Measurements from ENCODE around the gene FANCD2.
"Not testable (repeated sequence)": the region's sequence is repeated elsewhere in the genome, so short reads cannot be mapped to it uniquely, and the experiment has no call there.

FANCD2 gene

DNA sequence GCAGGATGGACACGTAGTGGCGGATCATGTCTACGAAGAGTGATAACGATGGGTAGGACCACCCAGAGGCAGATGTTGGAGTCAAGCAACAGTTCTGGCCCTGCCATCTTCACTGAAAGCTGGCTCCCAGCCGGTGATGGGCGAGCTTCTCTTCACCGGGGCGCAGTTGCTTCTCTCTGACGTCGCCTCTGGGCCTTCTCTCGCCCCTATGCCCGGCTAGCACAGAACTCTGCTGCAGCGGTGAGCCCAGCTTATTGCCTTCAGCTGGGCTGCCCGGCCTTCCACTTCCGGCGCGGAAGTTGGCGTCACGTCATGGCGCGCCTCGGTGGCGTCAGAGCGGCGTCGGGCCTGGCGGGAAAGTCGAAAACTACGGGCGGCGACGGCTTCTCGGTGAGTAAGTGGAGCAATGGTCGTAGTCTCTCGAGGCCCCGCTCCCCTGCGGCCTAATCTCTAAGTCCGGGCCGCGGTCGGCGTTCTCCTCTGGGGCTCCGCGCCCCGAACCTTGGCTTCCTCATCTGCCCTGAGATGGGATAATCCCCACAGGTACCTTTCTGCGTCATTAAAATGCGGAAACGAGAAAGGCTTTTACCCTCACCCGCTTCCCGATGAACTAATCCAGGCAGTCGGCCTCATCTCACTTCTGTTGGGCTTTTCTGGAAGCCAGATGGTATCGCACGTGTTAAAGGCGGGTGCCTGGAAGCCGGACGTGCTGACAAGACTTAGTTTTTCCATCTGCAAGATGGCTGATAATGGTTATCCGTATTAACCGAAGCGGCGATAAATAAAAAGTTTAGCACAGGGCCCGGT, at the start of gene FANCD2:
Gene FANCD2, plus strand, starts transcription at position 354 of the 807 bp plus-strand sequence. CDS start 2,221 bp downstream, outside the sequence.
- DNase-seq (ENCODE audit: low read depth in 2 of 2) = peak; percentile 82 to 85

DNA sequence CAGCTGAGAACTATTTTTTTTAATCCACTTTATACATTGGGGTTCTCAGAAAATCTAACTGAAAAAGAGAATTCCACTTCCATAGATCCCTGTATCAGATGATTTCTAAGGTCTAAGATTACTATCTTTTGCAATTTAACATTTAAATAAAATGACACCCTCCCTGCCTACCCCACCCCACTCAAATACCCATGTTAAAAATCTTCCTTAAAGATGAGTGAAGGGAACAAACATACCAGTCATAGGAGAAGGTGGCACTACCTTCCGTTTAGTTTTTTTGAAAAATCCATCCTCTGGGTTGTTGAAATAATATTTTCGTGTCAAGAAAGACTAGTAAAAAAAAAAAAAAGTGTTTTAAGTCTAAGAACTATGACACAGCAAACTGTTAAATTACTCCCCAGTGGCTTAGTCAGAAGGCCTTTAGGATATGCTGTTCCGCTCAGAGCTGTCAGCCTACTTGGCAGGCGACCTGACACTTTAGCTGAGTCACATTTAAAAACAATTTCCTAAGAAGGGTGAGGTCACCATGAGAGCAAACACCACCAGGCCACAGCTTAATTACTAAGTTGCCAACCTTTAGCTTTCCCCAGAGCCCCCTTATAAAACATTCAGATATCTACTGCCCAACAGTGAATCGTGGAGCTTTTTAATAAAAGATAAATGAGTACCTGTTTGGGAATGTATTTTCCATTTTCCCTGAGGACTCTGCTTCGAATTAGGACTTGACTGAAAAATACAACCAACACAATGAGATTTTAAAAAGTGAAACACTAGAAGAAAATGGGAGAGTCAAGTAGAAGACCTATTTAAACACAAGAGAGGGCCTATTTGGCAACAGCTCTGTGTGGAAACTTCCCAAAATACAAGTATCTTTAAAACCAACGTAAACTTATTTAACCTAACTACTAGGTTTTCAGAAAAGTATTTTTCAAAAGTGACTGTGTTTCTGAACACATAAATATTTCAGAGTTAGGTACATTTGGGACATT, 49.2 kb upstream of the FANCD2 start:
- DNase-seq (ENCODE audit: low read depth in 2 of 2) = no peak

DNA sequence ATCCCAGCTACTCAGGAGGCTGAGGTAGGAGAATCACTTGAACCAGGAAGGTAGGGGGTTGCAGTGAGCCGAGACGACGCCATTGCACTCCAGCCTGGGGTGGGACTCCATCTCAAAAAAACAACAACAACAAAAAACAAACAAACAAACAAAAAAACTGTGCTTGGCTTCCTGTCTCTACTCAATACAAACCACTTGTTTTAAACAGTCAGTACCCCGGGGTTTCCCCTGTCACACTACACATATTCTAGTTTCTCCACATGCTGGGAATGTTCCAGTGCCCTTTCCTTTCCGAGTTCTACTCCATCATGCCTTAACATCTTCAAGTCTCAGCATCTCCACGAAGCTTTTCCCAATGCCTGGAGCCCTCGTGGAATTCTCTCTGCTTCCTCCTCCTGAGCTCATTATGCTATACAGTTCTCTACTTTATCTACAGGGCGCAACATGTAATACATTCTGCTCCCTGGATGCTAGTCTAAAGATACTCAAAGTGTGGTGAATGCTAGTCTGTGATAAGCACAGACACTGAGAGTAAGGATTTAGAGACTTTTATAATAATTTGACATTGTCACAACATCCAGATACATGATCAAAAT, 47.4 kb upstream of the FANCD2 start:
- DNase-seq (ENCODE audit: low read depth in 2 of 2) = no peak

DNA sequence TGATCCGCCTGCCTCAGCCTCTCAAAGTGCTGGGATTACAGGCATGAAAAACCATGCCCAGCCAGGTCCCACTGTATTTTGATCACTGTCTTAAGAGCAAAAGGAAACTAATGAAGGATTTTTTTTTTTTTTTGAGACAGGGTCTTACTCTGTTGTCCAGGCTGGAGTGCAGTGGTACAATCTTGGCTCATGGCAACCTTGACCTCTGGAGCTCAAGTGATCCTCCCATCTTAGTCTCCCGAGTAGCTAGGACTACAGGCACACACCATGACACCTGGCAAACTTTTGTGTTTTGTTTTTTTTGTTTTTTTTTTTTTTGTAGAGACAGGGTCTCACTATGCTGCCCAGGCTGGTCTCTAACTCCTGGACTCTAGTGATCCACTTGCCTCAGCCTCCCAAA, 46.0 kb upstream of the FANCD2 start:
- no peak for DNase-seq (ENCODE audit: low read depth in 2 of 2)

DNA sequence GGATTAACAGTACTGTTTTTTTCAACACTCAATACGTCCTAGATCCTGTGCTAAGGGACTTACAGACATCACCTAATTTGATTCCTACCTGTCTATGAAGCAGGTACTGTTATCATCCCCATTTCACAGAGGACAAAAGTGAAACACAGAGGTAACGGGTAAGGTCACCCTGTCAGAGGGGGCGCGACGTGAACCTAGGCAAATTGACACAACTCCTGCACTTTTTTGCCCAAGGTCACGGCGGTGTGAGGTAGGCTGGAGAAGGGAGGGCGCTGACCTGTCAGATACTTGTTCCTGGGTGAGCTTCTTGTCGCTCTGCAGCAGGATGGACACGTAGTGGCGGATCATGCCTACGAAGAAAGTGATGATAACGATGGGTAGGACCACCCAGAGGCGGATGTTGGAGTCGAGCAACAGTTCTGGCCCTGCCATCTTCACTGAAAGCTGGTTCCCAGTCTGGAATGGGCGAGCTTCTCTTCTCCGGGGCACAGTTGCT, 40.0 kb upstream of the FANCD2 start:
- no peak for DNase-seq (ENCODE audit: low read depth in 2 of 2)

DNA sequence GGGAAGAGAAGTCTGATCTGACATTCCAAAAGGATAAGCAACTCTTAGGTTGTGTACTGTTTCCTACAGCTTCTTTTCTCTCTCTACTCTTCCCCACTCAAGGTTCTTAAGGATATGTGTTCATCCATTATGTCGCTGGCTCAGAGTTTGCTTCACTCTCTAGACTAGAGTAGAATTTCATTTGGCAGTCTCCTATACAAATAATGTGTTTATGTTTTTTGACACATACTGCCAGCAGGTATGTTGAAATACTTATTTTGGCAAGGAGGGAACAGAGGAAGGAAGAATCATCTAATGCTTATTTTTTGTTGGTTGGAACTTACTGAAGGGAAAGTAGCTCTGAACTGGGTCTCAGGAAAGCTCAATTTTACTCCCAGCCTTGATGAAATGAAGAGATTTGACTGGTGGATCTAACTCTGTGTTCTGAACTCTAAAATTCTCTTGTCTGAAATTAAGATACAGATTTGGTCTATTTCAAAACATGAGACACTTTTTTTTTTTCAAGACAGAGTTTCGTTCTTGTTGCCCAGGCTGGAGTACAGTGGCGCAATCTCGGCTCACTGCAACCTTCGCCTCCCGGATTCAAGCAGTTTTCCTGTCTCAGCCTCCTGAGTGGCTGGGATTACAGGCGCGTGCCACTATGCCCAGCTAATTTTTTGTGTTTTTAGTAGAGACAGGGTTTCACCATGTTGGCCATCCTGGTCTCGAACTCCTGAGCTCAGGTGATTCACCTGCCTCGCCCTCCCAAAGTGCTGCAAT, 32.0 kb upstream of the FANCD2 start:
- DNase-seq (ENCODE audit: low read depth in 2 of 2) = no peak

DNA sequence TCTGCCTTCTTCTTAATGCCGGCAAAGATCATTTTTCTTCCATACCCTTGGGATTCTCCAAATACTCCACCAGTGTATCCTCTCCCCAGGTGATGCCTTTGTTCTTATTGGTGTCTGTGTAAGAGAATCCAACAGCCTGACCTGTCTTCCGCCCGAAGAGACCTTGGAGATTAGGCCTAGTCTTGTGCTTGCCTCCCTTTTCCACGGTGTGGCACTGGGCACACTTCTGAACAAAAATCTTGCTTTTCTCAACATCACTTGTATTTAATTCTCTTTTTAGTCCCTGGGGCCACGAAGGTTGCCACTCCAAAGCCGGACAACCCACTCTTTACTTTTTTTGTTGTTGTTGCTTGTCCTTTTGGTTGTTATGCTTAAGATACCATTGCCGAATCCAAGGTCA, 25.6 kb upstream of the FANCD2 start:
- DNase-seq (ENCODE audit: low read depth in 2 of 2) = no peak

DNA sequence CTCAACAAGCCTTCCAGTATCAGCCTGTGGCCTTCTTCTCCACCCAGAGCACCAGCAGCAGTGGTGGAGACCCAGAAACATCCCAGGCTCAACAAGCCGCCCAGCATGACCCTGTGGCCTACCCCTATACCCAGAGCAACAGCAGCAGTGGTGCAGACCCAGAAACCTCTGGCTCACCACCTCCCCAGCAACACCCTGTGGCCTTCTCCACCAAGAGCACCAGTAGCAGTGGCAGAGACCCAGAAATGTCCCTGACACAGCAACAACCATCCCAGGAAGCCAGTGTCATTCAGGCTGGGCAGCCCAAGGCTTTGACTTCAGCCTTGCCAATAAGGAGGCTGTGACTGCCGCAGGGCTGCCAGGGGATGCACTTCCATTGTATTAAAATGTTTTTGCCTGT, 23.3 kb upstream of the FANCD2 start:
- no peak for DNase-seq (ENCODE audit: low read depth in 2 of 2)

DNA sequence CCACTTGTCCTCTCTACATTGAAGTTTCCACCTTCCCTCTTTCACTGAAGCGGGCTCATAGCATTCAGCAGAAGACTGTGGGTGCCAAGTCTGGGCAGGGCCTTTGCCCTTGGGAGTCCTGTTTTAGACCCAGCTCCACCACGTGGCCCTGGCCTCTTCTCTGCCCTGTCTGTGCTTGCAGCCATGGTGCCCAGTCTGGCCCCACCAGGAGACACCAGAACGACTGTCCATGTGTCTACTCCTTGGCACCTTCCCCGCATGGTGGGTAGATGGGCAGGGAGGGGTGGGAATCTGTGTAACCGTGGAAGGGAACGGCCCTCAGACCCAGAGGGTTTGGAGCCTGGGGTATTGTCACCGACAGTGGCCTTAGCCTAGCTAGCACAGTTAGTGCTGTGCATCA, 21.7 kb upstream of the FANCD2 start:
- no peak for DNase-seq (ENCODE audit: low read depth in 2 of 2)

DNA sequence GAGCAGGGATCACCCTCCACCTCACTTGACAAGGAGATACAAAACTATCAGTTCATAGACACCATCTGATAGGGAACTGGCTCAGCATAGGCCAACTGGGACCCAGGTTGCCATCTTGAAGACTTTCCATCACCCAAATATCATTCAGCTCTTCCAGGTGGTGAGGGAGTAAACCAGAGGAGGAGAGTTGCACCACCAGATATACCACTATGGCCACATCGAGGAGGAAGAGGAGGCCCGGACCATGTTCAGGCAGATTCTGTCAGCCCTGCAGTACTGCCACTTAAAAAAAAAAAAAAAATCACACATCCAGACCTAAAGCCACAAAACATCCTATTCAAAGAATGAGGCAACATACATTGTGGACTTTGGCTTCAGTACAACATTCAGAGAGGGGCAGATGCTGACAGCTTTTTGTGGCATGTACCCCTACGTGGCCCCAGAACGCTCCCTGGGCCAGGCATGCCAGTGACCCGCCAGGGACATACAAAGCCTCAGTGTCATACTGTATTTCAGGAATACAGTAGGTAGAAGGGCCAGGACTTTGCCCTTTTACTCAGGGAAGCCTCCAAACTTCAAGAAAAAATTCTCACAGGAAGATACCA, 21.2 kb upstream of the FANCD2 start:
- no peak for DNase-seq (ENCODE audit: low read depth in 2 of 2)

DNA sequence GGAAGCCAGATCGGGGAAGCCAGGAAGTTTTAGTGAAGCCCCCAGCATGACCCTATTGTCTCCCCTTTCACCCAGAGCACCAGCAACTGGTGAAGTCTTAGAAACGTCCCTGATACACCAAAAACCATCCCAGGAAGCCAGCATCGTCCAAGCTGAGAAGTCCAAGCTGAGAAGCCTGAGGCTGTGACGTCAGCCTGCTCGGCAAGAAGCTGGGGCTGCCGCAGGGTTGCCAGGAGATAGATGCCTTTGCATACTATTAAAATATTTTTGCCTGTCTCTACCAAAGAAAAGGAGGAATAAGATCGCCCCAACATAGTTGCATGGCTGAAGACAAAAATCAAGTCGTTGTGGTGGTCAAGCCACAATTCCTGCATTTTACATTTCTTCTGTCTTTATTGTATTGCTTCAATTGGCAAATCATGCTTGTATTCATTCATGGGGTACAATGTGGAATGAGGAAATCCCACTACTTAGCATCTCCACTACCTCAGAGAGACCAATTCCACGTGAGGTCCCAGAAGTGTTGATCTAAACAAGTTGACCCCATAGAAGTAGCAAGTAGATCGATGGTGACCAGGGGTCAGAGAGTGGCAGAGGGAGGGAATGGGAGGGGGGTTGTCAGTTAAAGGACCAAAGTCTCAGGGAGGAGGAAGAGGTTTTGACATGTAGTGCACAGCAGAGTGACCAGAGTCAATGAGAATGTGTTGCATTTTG, 20.0 kb upstream of the FANCD2 start:
- DNase-seq (ENCODE audit: low read depth in 2 of 2) = no peak

DNA sequence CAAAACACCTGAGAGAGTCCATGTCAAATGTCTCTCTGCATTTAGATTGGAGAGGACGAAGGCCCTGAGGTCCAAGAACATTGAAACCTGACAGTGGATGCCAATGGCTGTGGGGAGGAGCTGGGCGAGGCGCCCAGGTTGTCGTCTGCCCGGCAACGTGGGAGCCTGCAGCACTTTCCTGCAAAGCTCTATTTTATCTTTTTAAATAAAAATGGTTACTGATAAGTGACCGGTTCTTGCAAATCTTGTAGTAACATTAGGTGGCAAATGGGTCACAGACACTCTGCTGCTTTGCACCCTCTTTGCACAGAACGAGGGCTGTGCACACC, 19.5 kb upstream of the FANCD2 start:
- DNase-seq (ENCODE audit: low read depth in 2 of 2) = no peak

DNA sequence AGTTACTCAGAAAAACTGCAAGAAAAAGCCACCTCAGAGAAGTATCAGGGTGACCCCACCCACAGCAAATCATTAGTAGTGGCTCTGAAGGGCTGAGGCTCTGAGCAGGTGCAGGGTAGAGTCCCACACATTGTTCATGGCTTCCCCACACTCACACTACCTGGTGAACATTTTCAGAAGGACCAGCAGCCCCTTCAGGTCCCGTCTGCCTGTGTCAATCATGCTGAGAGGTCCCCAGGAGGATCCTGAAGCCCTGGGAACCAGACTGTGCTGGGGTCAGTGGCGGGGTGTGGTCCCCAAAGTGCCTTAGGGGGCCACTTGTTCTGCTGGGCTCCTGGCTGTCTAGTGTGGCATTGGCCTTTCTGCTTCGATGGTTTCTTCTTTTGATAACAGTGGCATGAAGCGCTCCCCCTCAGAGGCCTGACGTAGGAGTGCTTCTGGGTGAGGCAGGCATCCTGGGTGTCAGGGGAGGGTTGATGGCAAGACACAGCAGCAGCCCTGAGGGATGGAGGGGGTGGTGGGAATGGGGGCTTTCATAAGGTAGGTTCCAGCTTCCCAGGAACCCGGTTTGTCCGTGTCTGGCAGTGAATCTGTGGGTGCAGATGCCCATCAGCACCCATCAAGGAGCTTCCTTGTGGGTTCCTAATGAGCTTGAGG, 19.0 kb upstream of the FANCD2 start:
- no peak for DNase-seq (ENCODE audit: low read depth in 2 of 2)

DNA sequence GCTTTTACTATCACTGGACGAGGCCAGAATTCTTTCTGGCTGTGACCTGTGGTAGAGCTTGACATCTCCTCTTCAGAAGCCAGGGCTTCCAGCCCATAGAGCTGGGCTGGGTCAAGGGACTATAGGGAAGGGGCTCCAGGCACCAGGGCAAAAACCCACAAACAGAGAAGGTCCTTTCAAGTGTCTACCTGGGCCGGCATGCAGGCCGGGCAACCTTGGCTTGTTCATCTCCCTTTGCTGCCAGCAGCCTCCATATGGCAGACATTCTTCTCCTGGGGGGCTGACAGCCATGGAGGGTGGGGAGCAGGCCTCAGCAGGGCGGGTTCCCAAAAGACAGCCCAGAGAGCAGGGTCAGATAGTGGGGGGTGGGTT, 18.0 kb upstream of the FANCD2 start:
- not testable (repeated sequence) for DNase-seq (ENCODE audit: low read depth in 2 of 2)

DNA sequence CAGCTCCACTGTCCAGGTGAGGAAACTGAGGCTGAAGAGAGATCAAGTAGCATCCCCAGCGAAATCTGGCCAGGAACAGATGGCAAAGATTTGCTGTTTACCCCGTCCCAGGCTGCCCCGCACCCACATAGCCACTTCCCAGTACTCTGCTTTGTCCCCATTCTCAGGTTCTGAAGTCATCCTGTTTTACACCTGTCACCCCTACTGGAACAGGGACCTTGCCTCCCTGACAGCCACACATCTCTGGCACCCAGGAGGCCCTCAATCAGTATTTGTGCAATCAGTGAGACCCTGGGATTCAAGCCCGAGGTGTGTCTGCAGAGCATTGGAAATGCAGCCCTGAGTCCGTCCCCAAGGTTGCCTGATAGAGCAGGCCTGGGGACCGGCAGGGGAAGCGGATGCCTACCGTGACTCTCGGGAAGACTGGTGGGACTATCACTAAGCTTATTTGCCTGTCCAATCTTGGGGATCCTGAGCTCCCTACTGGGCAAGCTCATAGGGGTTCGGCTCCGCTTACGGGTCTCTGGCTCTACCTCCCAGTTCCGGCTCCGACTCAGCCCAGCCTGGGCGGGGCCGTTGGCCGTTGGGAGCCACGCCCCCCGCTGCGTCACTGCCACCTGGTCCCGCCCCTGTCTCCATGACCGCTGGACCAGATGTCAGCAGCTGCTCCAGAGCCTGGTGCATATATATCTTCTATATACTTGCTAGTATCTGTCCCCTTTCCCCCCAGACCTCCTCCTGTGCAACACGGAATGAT, 17.5 kb upstream of the FANCD2 start:
- DNase-seq (ENCODE audit: low read depth in 2 of 2) = peak; percentile 33 to 37

DNA sequence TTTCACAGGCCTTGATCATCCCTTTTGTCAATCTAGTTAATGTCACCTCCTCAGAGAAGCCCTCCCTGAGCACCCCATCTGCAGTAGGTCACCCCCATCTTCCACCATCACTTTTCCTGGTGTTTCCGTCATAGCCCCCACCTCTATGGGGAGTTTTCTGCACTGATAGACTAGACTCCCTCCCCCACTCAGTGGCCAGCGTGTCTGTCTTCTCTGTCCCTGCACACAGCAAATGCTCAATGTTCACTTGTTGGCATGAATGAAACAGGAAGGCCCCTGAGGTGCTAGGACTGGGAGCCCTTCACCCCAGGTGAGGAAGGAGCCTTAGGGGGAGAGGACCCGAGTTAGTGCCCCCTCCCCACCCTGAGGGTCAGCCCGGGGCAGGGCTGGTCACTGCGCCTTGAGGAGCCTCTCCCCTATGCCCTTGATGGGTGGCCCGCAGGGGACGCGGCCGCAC, 15.8 kb upstream of the FANCD2 start:
- DNase-seq (ENCODE audit: low read depth in 2 of 2) = no peak

DNA sequence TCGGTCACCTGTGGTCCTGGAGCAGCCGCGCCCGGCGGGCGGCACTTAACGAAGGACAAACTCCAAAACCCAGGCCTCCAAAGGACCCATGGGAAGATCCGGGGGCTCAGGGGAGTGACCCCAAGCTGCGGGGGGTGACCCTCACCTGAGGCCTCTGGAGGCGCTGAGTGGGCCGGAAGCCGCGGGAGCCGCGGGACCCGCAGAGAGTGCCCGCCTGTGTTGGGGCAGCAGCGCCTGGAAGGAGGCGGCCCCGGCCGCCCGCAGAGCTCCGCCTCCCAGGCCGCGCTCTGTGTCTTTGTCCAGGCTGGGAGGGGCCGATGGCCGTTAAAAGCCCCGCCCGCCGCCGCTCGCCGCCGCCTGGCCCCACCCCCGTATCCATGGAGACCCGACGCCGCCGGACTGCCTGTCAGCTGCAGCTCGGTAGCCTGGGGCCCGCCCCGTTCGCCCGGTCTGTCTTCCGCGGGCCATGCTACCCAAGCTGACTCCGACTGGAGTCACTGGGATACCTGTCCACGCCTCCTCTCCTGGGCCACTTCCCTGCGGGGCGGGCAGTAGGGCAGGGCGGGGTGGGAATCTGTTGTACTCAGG, 15.3 kb upstream of the FANCD2 start:
- DNase-seq (ENCODE audit: low read depth in 2 of 2) = peak; percentile 50 to 57

DNA sequence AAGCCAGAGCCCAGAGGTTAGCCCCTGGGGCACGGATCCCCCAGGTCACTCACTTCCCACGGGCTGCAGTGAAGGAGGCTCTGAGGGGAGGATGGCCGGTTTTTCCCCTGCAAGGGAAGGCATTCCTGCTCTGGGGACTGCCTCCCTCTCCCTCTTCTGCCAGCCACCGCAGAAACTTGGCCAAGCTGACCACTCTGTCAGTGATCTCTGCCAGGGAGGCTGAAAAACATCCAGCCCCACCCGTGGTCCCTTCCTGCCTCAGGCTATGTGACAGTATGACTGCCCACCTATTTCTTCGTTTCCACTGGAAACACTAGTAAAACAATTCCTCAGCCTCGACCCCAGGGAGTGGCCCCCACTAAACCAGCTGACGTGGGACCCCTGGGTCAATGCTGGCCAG, 14.6 kb upstream of the FANCD2 start:
- DNase-seq (ENCODE audit: low read depth in 2 of 2) = no peak

DNA sequence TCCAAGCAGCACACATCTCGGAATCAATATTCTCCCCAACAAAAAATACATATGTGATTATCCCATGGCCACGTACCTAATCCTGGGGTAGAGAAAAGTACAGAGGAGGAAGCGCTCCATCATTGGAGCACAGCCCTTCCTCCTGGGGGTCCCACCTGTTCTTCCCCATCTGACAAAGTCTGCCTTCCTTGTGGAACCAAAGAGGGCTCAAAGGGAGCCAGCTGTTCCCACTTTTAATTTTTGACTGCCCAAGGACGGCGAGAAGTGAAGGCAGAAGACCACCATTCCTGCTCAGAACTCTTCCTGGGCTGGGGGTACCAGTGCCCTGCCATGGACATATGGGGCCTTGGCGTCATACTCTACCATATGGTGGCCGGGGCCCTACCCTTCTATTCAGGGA, 14.1 kb upstream of the FANCD2 start:
- no peak for DNase-seq (ENCODE audit: low read depth in 2 of 2)

All from stimulated activated CD8-positive, alpha-beta memory T cell treated with anti-CD3 and anti-CD28 coated beads, Interleukin-15, amount 100 ng/mL, for 4 hours (primary cell).